SK-N-SH (cell line): ENCODE results near the gene PKD1. TPM values are rescaled to one million over a fixed set of nuclear protein-coding genes. Genes with fewer than 3 reads are reported as not detected.
"Not testable (repeated sequence)": the region's sequence is repeated elsewhere in the genome, so short reads cannot be mapped to it uniquely, and the experiment has no call there.

Experiments
- CTCF ChIA-PET: fragments of 300-600, 350-600 bp; formaldehyde crosslinking; extraction: SDS; loops from one replicate; lab custom pipeline; 2021; lab: Yijun Ruan, JAX
- POLR2A ChIA-PET: fragments of 350-600 bp; sonication (Branson Sonifier 250); formaldehyde crosslinking; extraction: SDS; loops from one replicate; lab custom pipeline; 2020; ENCODE audit warnings: antibody characterized with exemption, inconsistent platforms; lab: Yijun Ruan, JAX
- DNase-seq: peaks from one replicate; pipeline ENCODE4 v3.0.0; 2012
- H2AFZ ChIP-seq: fragments of 200-600 bp; sonication (generic); 2 replicates; pipeline ENCODE4 v1.8.1; 2016; ENCODE audit warnings: antibody characterized with exemption, mild to moderate bottlenecking, low read depth
- H3F3A ChIP-seq: fragments of 200-600 bp; sonication (generic); replicated peaks from 2 replicates; pipeline ENCODE3; 2016; ENCODE audit warnings: antibody characterized with exemption, mild to moderate bottlenecking; ENCODE audit not compliant: insufficient read depth
- H3K27ac ChIP-seq, 2 experiments: fragments of 200-500 bp in 1 of 2; fragments of 200-600 bp in 1 of 2; sonication (Bioruptor generic) in 1 of 2; sonication (generic), shearing (Covaris generic) in 1 of 2; 2 replicates each; pipeline versions ENCODE4 v1.5.1 to v1.6.1; 2014 to 2016; ENCODE audit warnings: low read depth in 2 of 2, inconsistent platforms in 1 of 2, low read length in 1 of 2, mild to moderate bottlenecking in 1 of 2, mixed read lengths in 1 of 2
- H3K27me3 ChIP-seq: fragments of 200-600 bp; sonication (generic), shearing (Covaris generic); 2 replicates; pipeline ENCODE4 v1.6.1; 2016; ENCODE audit warnings: mixed run types; ENCODE audit not compliant: insufficient read depth
- H3K36me3 ChIP-seq, 2 experiments: fragments of 200-500 bp in 1 of 2; fragments of 200-600 bp in 1 of 2; sonication (Bioruptor generic) in 1 of 2; sonication (generic) in 1 of 2; replicated peaks in 1 of 2; 2 replicates each; pipeline versions ENCODE3 to v1.5.1; 2014 to 2016; ENCODE audit warnings: low read length in 1 of 2, mild to moderate bottlenecking in 1 of 2; ENCODE audit not compliant: insufficient read depth in 2 of 2, control insufficient read depth in 1 of 2
- H3K4me1 ChIP-seq, 2 experiments: fragments of 200-500 bp in 1 of 2; fragments of 200-600 bp in 1 of 2; sonication (Bioruptor generic) in 1 of 2; sonication (generic), shearing (Covaris generic) in 1 of 2; 2 replicates each; pipeline versions ENCODE4 v1.5.1 to v1.6.1; 2014 to 2016; ENCODE audit warnings: low read depth in 1 of 2, low read length in 1 of 2, mixed run types in 1 of 2; ENCODE audit not compliant: insufficient read depth in 2 of 2, control insufficient read depth in 1 of 2
- H3K4me2 ChIP-seq: fragments of 200-600 bp; sonication (generic), shearing (Covaris generic); 2 replicates; pipeline ENCODE4 v1.6.1; 2017; ENCODE audit warnings: mixed run types
- H3K4me3 ChIP-seq, 2 experiments: fragments of 200-500 bp in 1 of 2; fragments of 200-600 bp in 1 of 2; sonication (Bioruptor generic) in 1 of 2; sonication (generic), shearing (Covaris generic) in 1 of 2; 2 replicates each; pipeline versions ENCODE4 v1.5.1 to v1.8.1; 2014 to 2016; ENCODE audit warnings: low read depth in 2 of 2, inconsistent platforms in 1 of 2, low read length in 1 of 2, mild to moderate bottlenecking in 1 of 2, mixed read lengths in 1 of 2, moderate library complexity in 1 of 2
- H3K79me2 ChIP-seq: fragments of 200-600 bp; sonication (generic); 2 replicates; pipeline ENCODE4 v1.8.1; 2017; ENCODE audit warnings: mild to moderate bottlenecking; ENCODE audit not compliant: insufficient read depth
- H3K9ac ChIP-seq: fragments of 200-600 bp; sonication (generic); 2 replicates; pipeline ENCODE4 v1.6.1; 2017; ENCODE audit warnings: mixed run types
- H3K9me2 ChIP-seq: fragments of 200-600 bp; sonication (generic); 2 replicates; pipeline ENCODE4 v1.6.1; 2017; ENCODE audit warnings: mixed run types
- H3K9me3 ChIP-seq: fragments of 200-600 bp; sonication (generic); 2 replicates; pipeline ENCODE4 v1.6.1; 2017; ENCODE audit warnings: mixed run types, mild to moderate bottlenecking, moderate library complexity
- H4K20me1 ChIP-seq: fragments of 200-600 bp; sonication (generic); 2 replicates; pipeline ENCODE4 v1.6.1; 2017; ENCODE audit warnings: mild to moderate bottlenecking, mixed run types; ENCODE audit not compliant: insufficient read depth
- CHD2 ChIP-seq: fragments of 150-350 bp; IDR thresholded peaks from 2 replicates; pipeline ENCODE4 v1.6.1; 2018; ENCODE audit warnings: low read length; ENCODE audit not compliant: partially characterized antibody
- ELF1 ChIP-seq: IDR thresholded peaks from 2 replicates; pipeline ENCODE4 v1.4.0; 2012
- EP300 ChIP-seq, 2 experiments: IDR thresholded peaks; 2 replicates each; pipeline versions ENCODE4 v1.4.0 to v1.6.1; 2012; ENCODE audit warnings: borderline replicate concordance in 1 of 2, low read depth in 1 of 2, low read length in 1 of 2
- FOSL2 ChIP-seq: IDR thresholded peaks from 2 replicates; pipeline ENCODE4 v1.4.0; 2012; ENCODE audit warnings: low read depth, mild to moderate bottlenecking, moderate library complexity, borderline replicate concordance
- FOXJ3 ChIP-seq: sonication (generic); formaldehyde crosslinking; IDR thresholded peaks from 2 replicates; pipeline ENCODE4 v1.5.1; 2020; ENCODE audit warnings: mild to moderate bottlenecking, missing genetic modification reagents
- GATA2 ChIP-seq: sonication (generic); formaldehyde crosslinking; IDR thresholded peaks from 2 replicates; pipeline ENCODE4 v1.5.0; 2020; ENCODE audit warnings: mild to moderate bottlenecking, missing genetic modification reagents
- IRF3 ChIP-seq: fragments of 150-350 bp; IDR thresholded peaks from 2 replicates; pipeline ENCODE4 v1.6.1; 2016; ENCODE audit warnings: mild to moderate bottlenecking, low read depth, low read length
- JUND ChIP-seq: IDR thresholded peaks from 2 replicates; pipeline ENCODE4 v1.4.0; 2012
- PBX3 ChIP-seq: IDR thresholded peaks from 2 replicates; pipeline ENCODE4; 2012
- REST ChIP-seq: IDR thresholded peaks from 2 replicates; pipeline ENCODE4 v1.6.1; 2012; ENCODE audit warnings: mild to moderate bottlenecking, low read depth, low read length, moderate library complexity
- RXRA ChIP-seq: IDR thresholded peaks from 2 replicates; pipeline ENCODE4 v1.4.0; 2012; ENCODE audit warnings: low read depth, mild to moderate bottlenecking, borderline replicate concordance
- SMC3 ChIP-seq: IDR thresholded peaks from 2 replicates; pipeline ENCODE4 v1.6.1; 2012; ENCODE audit warnings: low read depth, low read length, improper control_type of control experiment
- TCF12 ChIP-seq: IDR thresholded peaks from 2 replicates; pipeline ENCODE4 v1.4.0; 2012
- USF1 ChIP-seq: IDR thresholded peaks from 2 replicates; pipeline ENCODE4 v1.4.0; 2012; ENCODE audit warnings: low read depth, borderline replicate concordance
- WGBS: methylation state at CpG from one replicate; pipeline ENCODE4 v1.1.6; 2017; ENCODE audit warnings: low lambda C conversion rate; 5-methylcytosine and 5-hydroxymethylcytosine counted together
- polyA plus RNA-seq, 3 experiments: library from polyadenylated mRNA; depleted of rRNA; stranded (reverse); fragments of >200 nt; gene quantifications; 2 replicates each; pipeline ENCODE4 v1.2.3, GENCODE V29; 2012

Gene PKD1
- polyA plus RNA-seq, 1 of the 3 experiments (the other 2 are of a cell fraction): 47.4 TPM

GRCh38 chr16:2115591-2115973 is 20.1 kb downstream of the PKD1 start:
- no peaks in the 10 kb centered on the region for H3K9me3 ChIP-seq
- no peak overlapping the region for H2AFZ ChIP-seq
- WGBS: 100% methylated on average over 1 of the region's 13 CpGs
- ChIA-PET POLR2A (interaction anchor here (0.6 kb wide), 1 partner anchor 213 kb away, joined by 3 read pairs; no protein-coding TSS in a partner anchor), CTCF (no interaction called here)
- H4K20me1 ChIP-seq: peaks cover 8% of the 10 kb centered on the region
- peaks cover 0 to 16% of the 10 kb centered on the region in 2 experiments for H3K36me3 ChIP-seq
- no peak overlapping the region for H3K27ac ChIP-seq
- no peak for DNase-seq
- no peaks in the 10 kb centered on the region for H3F3A ChIP-seq
- H3K4me2 ChIP-seq: no peak overlapping the region
- H3K9me2 ChIP-seq: no peaks in the 10 kb centered on the region
- TF ChIP-seq CHD2: no peak
- TF ChIP-seq JUND: no peak
- TF ChIP-seq RXRA: no peak
- no peak for TF ChIP-seq ELF1
- no peak for TF ChIP-seq SMC3
- TF ChIP-seq EP300 (IDR thresholded peaks at IDR 0.05; ENCODE audit: borderline replicate concordance in 1 of 2, low read depth in 1 of 2, low read length in 1 of 2): no peak
- TF ChIP-seq GATA2: no peak
- no peak for TF ChIP-seq FOSL2
- no peak for TF ChIP-seq FOXJ3 (CRISPR knock-in tag)
- TF ChIP-seq PBX3: no peak
- TF ChIP-seq IRF3: no peak
- no peak for TF ChIP-seq REST
- TF ChIP-seq USF1: no peak
- no peak for TF ChIP-seq TCF12
- H3K79me2 ChIP-seq: peaks cover 14% of the 10 kb centered on the region
- H3K4me3 ChIP-seq: no peak overlapping the region
- H3K27me3 ChIP-seq: no peaks in the 10 kb centered on the region
- H3K9ac ChIP-seq: no peak overlapping the region
- H3K4me1 ChIP-seq: no peaks in the 10 kb centered on the region

GRCh38 chr16:2114885-2115590 is 20.7 kb downstream of the PKD1 start:
- H4K20me1 ChIP-seq, H3K27me3 ChIP-seq, DNase-seq, H3K9ac ChIP-seq, H3K27ac ChIP-seq, H3K4me3 ChIP-seq, H3K4me1 ChIP-seq, H3K9me3 ChIP-seq, H3K9me2 ChIP-seq, H2AFZ ChIP-seq, H3K79me2 ChIP-seq, H3F3A ChIP-seq, H3K4me2 ChIP-seq: not testable (repeated sequence)
- POLR2A ChIA-PET: interaction anchor here (0.6 kb wide), 1 partner anchor 213 kb away, joined by 3 read pairs; no protein-coding TSS in a partner anchor
- peaks cover 0 to 19% of the 10 kb centered on the region in 2 experiments for H3K36me3 ChIP-seq
- CTCF ChIA-PET: interaction anchor here (0.6 kb wide), 1 partner anchor 123 kb away, joined by 3 read pairs; no protein-coding TSS in a partner anchor
- 95% methylated on average over 17 of the region's 34 CpGs for WGBS

- POLR2A ChIA-PET, H3K4me1 ChIP-seq, H3K9ac ChIP-seq, H3K27ac ChIP-seq, H3K4me3 ChIP-seq, H2AFZ ChIP-seq, H4K20me1 ChIP-seq, DNase-seq, CTCF ChIA-PET, H3K79me2 ChIP-seq, H3K4me2 ChIP-seq, H3K9me2 ChIP-seq, H3K9me3 ChIP-seq, H3K27me3 ChIP-seq, H3F3A ChIP-seq: not testable (repeated sequence)
- 92% methylated on average over 8 of the region's 26 CpGs for WGBS
- peaks cover 0 to 24% of the 10 kb centered on the region in 2 experiments for H3K36me3 ChIP-seq
Observed at GRCh38 chr16:2114225-2114624, 21.5 kb downstream of the PKD1 start.
